HG03558 (cell line): ENCODE data around the gene FAM187B.

Experiments used
- ATAC-seq: cut with Tn5 transposase; IDR thresholded peaks from one replicate; pipeline ENCODE4 v1.9.1; 2021; ENCODE audit warnings: moderate number of reproducible peaks; ENCODE audit not compliant: unreplicated experiment; ENCODE audit errors: extremely low read depth

The FAM187B gene

GRCh38 chr19:35264268-35265125, 36.0 kb upstream of the FAM187B start:
- no peak for ATAC-seq

GRCh38 chr19:35262101-35262761, 33.7 kb upstream of the FAM187B start:
- ATAC-seq, result no peak

- ATAC-seq, result no peak
Observed at GRCh38 chr19:35261356-35262100, 33.0 kb upstream of the FAM187B start.

GRCh38 chr19:35260694-35261304, 32.3 kb upstream of the FAM187B start:
- no peak for ATAC-seq

- no peak for ATAC-seq
Observed at GRCh38 chr19:35257113-35257461, 28.5 kb upstream of the FAM187B start.

- no peak for ATAC-seq
Observed at GRCh38 chr19:35256566-35256965, 28.0 kb upstream of the FAM187B start.

- ATAC-seq, result no peak
Observed at GRCh38 chr19:35254341-35255297, 26.1 kb upstream of the FAM187B start.

GRCh38 chr19:35253316-35254286, 25.1 kb upstream of the FAM187B start:
- no peak for ATAC-seq

- ATAC-seq, result no peak
Observed at GRCh38 chr19:35251456-35251855, 22.9 kb upstream of the FAM187B start.

GRCh38 chr19:35249848-35250711, 21.5 kb upstream of the FAM187B start:
- ATAC-seq, result no peak

- ATAC-seq, result no peak
Observed at GRCh38 chr19:35249146-35249847, 20.8 kb upstream of the FAM187B start.

GRCh38 chr19:35248310-35249145, 20.0 kb upstream of the FAM187B start, which contains the start of gene LSR:
TSS of gene LSR (plus strand) at chr19:35249002. CDS start at chr19:35249023, 21 bp downstream.
- ATAC-seq, result no peak

GRCh38 chr19:35247526-35248309, 19.2 kb upstream of the FAM187B start:
- ATAC-seq, result no peak

GRCh38 chr19:35246466-35247092, 18.0 kb upstream of the FAM187B start:
- no peak for ATAC-seq

GRCh38 chr19:35241417-35241816, 12.9 kb upstream of the FAM187B start:
- ATAC-seq, result no peak
